Activated CD4-positive, CD25-positive, alpha-beta regulatory T cell treated with anti-CD3 and anti-CD28 coated beads, Interleukin-2, amount 50 U/mL, for 72 hours (primary cell): ENCODE data around the gene OR3A2.
"Not testable (repeated sequence)": the region's sequence is repeated elsewhere in the genome, so short reads cannot be mapped to it uniquely, and the experiment has no call there.

Experiments used
- DNase-seq: peaks from one replicate; pipeline ENCODE4 v3.0.0; 2021

The OR3A2 gene

DNA sequence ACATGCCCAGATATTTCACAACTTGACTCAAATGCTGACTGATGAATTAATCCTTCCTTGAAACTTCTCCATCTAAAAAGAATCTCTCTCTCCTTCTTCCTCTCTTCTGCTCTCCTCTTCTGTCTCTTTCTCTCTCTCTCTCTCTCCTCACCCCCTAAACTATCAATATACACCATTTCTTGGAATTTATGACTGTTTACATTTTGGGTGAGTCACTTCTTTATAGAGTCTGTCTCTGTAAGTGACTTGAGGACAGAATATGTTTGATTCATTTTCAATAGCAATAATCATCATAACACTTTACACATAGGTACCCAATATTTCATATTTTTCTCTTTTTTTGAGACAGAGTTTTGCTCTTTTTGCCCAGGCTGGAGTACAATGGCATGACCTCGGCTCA lies 103.2 kb downstream of the OR3A2 start:
- DNase-seq: no peak

DNA sequence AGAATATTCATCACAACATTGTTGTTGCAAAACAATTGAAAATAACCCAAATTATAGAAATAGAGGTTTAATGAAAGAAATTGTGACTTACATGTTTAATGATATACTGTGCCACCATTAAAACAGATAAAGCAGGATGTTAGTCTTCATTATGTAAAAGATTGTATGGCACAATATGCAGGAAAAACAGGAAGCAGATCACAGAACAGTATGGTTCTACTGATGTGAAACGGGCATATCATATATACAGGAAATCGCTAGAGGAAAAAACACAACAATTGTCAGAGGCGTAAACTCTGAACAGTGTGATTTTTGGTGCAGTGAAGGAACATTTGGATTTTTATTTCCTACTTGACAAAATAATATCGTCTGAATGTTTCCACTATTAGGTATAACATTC lies 110.0 kb downstream of the OR3A2 start:
- DNase-seq: no peak

DNA sequence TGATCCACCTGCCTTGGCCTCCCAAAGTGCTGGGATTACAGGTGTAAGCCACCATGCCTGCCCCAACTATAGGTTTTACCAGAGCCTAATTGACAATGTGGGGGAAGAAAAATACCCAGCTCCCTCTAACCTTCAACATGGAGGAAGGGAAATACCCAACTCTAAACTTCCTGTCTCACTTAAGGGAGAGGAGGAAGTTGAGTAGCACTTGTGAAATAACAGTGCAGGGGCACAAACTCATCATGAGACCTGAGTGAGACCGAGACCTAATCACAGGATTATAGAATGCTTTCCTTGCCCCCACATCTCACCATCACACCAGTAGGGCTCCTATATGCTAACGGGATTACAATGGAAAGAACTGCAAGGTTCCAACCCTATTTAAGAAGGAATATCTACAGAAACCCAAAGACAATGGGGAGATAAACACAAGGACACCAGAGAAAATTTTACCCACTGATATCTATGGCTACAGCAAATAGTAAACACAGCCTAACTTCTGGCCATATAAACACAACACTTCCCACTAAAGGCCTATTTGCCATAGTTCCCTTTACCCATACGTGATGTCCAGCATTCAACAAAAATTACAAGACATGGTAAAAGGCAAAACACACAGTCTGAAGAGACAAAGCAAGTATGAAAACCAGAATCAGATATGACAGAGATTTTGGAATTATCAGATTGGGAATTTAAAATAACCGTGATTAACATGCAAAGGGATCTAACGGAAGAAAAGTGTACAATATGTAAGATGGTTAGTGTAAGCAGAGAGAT lies 114.8 kb downstream of the OR3A2 start:
- no peak for DNase-seq

DNA sequence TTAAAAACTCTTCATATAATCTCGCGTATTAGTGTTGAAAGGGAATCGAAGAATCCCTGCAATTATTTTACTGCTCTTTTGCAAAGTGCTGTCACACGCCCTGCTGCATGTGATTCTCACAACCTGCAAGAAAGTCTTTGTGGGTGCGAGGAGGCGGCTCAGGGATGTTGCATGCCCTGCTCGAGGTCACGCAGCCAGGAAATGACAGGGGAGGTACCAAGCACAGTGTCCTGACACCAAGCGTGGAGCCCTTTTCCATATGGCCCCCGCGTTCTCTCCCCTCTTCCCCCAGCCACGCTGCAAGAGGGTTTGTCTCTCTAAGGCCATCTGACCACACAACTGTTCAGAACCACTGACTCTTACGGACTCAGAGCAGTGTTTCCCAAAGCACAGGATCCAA lies 125.5 kb downstream of the OR3A2 start:
- DNase-seq: no peak

DNA sequence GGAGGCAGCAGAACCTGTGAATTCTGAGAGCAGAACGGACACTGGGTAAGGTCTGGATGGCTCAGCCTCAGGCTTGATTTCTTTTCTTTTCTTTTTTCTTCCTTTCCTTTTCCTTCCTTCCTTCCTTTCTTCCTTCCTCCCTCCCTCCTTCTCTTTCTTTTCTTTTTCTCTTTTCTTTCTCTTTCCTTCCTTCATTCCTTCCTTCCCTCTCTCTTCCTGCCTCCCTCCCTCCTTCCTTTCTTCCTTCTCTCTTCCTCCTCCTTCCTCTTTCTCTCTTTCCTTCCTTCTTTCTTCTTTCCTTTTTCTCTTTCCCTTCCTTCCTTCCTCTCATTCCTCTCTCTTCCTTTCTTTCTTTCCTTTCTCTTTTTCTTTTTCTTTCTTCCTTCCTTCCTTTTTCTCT lies 125.9 kb downstream of the OR3A2 start:
- no peak for DNase-seq

DNA sequence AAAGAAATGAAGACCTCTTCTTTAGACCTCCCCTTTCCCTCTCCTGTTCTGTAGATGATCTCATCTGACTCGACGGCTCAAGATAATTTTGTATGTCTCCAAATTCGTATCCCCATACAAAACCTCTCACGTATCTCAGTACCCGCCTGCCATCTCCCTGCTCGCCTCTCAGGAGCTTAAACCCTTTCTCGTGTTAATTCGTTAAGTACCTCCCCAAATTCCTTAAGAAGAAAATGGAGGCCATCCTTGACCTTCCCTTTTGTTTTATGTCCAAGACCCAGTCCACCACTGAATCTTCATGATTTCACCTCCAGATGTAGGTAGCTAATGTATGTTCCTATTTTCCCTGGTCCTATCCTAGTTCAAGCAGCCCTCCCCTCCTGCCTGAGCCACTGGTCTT lies 129.5 kb downstream of the OR3A2 start:
- DNase-seq: no peak

DNA sequence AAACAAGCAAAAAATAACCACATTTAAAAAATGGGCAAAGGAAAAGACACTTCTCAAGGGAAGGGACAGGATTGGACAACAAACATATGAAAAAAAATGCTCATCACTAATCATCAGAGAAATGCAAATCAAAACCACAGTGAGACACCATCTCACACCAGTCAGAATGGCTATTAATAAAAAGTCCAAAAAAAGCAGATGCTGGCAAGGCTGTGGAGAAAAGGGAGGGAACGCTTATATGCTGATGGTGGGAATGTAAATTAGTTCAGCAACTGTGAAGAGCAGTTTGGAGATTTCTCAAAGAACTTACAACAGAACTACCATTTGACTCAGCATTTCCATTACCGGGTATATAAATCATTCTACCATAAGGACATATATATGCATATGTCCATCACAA lies 137.1 kb downstream of the OR3A2 start:
- DNase-seq: not testable (repeated sequence)

DNA sequence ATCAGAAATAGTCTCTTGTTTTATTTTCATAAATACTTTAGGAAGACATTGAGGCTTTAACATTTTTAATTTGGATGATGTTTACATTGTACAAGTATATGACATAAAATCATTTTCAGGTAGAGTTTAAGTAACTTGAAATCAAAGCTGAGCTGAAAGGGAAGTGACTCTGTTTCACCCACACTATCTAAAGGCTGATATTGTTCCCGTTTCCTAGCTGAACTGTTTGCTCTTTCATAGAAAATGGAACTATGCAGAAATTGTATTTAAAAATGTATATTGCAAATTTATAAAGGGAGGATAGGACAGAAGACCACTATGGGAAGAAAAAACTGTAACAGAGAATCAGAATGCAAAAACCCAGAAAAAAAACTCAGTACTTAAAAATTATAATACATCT lies 141.3 kb downstream of the OR3A2 start:
- not testable (repeated sequence) for DNase-seq

DNA sequence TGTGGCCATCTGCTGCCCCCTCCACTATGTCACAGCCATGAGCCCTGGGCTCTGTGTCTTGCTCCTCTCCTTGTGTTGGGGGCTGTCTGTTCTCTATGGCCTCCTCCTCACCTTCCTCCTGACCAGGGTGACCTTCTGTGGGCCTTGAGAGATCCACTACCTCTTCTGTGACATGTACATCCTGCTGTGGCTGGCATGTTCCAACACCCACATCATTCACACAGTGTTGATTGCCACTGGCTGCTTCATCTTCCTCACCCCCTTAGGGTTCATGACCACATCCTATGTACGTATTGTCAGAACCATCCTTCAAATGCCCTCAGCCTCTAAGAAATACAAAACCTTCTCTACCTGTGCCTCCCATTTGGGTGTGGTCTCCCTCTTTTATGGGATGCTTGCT lies 145.1 kb downstream of the OR3A2 start:
- DNase-seq: not testable (repeated sequence)

DNA sequence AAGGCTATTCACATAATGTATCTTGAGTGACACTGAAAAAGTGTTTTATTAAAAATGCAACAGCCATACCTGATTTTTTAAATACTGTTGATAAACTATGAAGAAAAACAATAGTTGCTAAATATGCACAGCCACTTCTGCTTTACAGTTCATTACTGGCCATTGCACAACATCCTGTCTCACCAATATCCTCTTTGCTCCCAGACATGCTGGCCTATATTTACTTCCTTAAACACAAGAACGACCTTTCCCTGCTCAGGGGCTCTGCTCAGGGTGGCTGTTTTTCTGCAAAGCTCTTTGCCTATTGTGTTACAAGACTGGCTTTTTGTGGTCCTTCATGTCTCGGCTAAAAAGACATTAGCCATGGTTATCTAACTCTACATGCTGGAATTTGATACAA lies 147.4 kb downstream of the OR3A2 start:
- DNase-seq: not testable (repeated sequence)

DNA sequence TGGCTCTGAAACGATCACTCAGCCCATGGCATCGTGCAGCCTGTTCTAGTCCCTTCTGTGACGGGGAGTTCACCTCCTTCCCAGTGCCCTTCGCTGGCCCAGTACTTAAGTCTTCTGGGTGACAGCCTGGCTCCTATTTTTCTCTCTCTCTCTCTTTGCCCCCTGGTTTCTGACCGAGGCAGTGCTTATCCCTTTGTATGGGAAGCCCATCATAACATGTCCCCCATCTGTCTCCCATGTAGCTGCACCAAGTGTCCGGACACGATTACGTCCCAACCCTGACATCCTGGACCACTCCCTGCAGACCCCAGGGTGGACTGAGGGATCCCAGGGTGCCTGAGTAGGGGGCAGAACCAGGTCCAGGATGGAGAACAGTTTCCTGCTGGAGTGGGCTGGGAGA lies 153.8 kb downstream of the OR3A2 start:
- not testable (repeated sequence) for DNase-seq
